ENCODE results near the gene TUBA1C.

- TF ChIP-seq MXI1 (IDR thresholded peaks at IDR 0.05; ENCODE audit: low read depth, low read length) (no peak), EP300 (IDR thresholded peaks at IDR 0.05; ENCODE audit: borderline replicate concordance in 1 of 2, control insufficient read depth in 1 of 2, low read depth in 2 of 2, low read length in 2 of 2) (no peak)
Observed at GRCh38 chr12:49287876-49288275, 23.0 kb downstream of the TUBA1C start.

Data from GM12878 (cell line).